H1 (cell line): ENCODE results near the gene POLR2I. TPM values are rescaled to one million over a fixed set of nuclear protein-coding genes. Genes with fewer than 3 reads are reported as not detected.

Experiments used
- CTCF ChIA-PET: fragments of 300-600 bp; sonication (Branson Sonifier 250); formaldehyde crosslinking; loops from one replicate; lab custom pipeline; 2021; ENCODE audit not compliant: partially characterized antibody; lab: Charles Lee
- POLR2A ChIA-PET: fragments of 300-600 bp; sonication (Branson Sonifier 250); formaldehyde crosslinking; loops from one replicate; lab custom pipeline; 2021; ENCODE audit warnings: inconsistent platforms; ENCODE audit not compliant: partially characterized antibody; lab: Charles Lee
- DNase-seq, 2 experiments: peaks; one replicate each; pipeline versions ENCODE4 v3.0.0 to v3.0.0-alpha.2; 2010 to 2022; ENCODE audit warnings: low spot score in 2 of 2, low read depth in 1 of 2, mixed read lengths in 1 of 2
- FAIRE-seq: peaks from 2 replicates; lab custom pipeline; 2011; peaks lifted over from hg19 to GRCh38; lab: Jason Lieb, UNC
- H2AFZ ChIP-seq: 2 replicates; pipeline ENCODE4 v1.8.1; 2012; ENCODE audit warnings: low read length, inconsistent platforms
- H2AK5ac ChIP-seq: 2 replicates; pipeline ENCODE4 v1.6.1; 2013; ENCODE audit warnings: low read depth, low read length
- H2BK120ac ChIP-seq: replicated peaks from 2 replicates; pipeline ENCODE3; 2013; ENCODE audit warnings: low read depth, low read length, inconsistent platforms
- H2BK12ac ChIP-seq: 2 replicates; pipeline ENCODE4 v1.6.1; 2013; ENCODE audit warnings: low read depth, low read length
- H2BK15ac ChIP-seq: 2 replicates; pipeline ENCODE4 v1.6.1; 2013; ENCODE audit warnings: low read length
- H2BK20ac ChIP-seq: 2 replicates; pipeline ENCODE4 v1.6.1; 2013; ENCODE audit warnings: low read length
- H2BK5ac ChIP-seq: 2 replicates; pipeline ENCODE4 v1.6.1; 2013; ENCODE audit warnings: low read depth, low read length
- H3K14ac ChIP-seq: 2 replicates; pipeline ENCODE4 v1.6.1; 2013; ENCODE audit warnings: inconsistent platforms; ENCODE audit not compliant: insufficient read length
- H3K18ac ChIP-seq: 2 replicates; pipeline ENCODE4 v1.6.1; 2013; ENCODE audit warnings: low read length; ENCODE audit errors: extremely low read depth
- H3K23ac ChIP-seq: 2 replicates; pipeline ENCODE4 v1.6.1; 2013; ENCODE audit warnings: inconsistent platforms; ENCODE audit not compliant: insufficient read length
- H3K23me2 ChIP-seq: 2 replicates; pipeline ENCODE4 v1.6.1; 2013; ENCODE audit warnings: low read depth, low read length
- H3K27ac ChIP-seq: 2 replicates; pipeline ENCODE4 v1.6.1; 2011; ENCODE audit warnings: low read depth, low read length, inconsistent platforms
- H3K27me3 ChIP-seq, 4 experiments: replicated peaks in 1 of 4; 1 replicate in 1 of 4; 2 replicates in 3 of 4; pipeline versions ENCODE4 v1.6.1 to v1.8.1; 2011 to 2013; ENCODE audit warnings: low read length in 3 of 4, mild to moderate bottlenecking in 3 of 4, inconsistent platforms in 2 of 4, mixed read lengths in 2 of 4, moderate library complexity in 1 of 4; ENCODE audit not compliant: control insufficient read depth in 3 of 4, insufficient read depth in 3 of 4; ENCODE audit errors: extremely low read depth in 1 of 4
- H3K36me3 ChIP-seq, 4 experiments: 2 replicates each; pipeline versions ENCODE4 v1.6.1 to v1.8.1; 2011 to 2013; ENCODE audit warnings: mild to moderate bottlenecking in 4 of 4, low read length in 3 of 4, moderate library complexity in 2 of 4, control low read depth in 1 of 4, inconsistent platforms in 1 of 4; ENCODE audit not compliant: insufficient read depth in 4 of 4, control insufficient read depth in 2 of 4
- H3K4ac ChIP-seq: replicated peaks from 2 replicates; pipeline ENCODE3; 2013; ENCODE audit warnings: low read length, low read depth, mixed read lengths, inconsistent platforms; ENCODE audit not compliant: insufficient read length
- H3K4me1 ChIP-seq, 4 experiments: replicated peaks in 1 of 4; 1 replicate in 1 of 4; 2 replicates in 3 of 4; pipeline versions ENCODE4 v1.6.1 to v1.8.1; 2011 to 2013; ENCODE audit warnings: low read length in 3 of 4, inconsistent platforms in 2 of 4, mixed read lengths in 1 of 4; ENCODE audit not compliant: insufficient read depth in 4 of 4, control insufficient read depth in 3 of 4
- H3K4me2 ChIP-seq, 2 experiments: 2 replicates each; pipeline versions ENCODE4 v1.6.1 to v1.8.1; 2011 to 2013; ENCODE audit warnings: low read depth in 2 of 2, low read length in 2 of 2, control low read depth in 1 of 2, inconsistent platforms in 1 of 2, mild to moderate bottlenecking in 1 of 2; ENCODE audit not compliant: insufficient read depth in 1 of 2
- H3K4me3 ChIP-seq, 4 experiments: fragments of 200-600, 300-600 bp in 1 of 4; sonication (generic), shearing (Covaris generic), sonication (Bioruptor Twin) in 1 of 4; 2 replicates each; pipeline versions ENCODE4 v1.5.1 to v1.8.1; 2011 to 2016; ENCODE audit warnings: low read length in 4 of 4, low read depth in 3 of 4, control low read depth in 2 of 4, inconsistent platforms in 2 of 4, mild to moderate bottlenecking in 2 of 4, mixed read lengths in 1 of 4, moderate library complexity in 1 of 4; ENCODE audit not compliant: insufficient read depth in 2 of 4; ENCODE audit errors: extremely low read depth in 1 of 4
- H3K56ac ChIP-seq: replicated peaks from 2 replicates; pipeline ENCODE3; 2013; ENCODE audit warnings: low read depth, mild to moderate bottlenecking, mixed read lengths, low read length, inconsistent platforms; ENCODE audit not compliant: insufficient read length
- H3K79me1 ChIP-seq: 2 replicates; pipeline ENCODE4 v1.6.1; 2013; ENCODE audit warnings: low read depth, low read length, control low read depth
- H3K79me2 ChIP-seq, 2 experiments: 2 replicates each; pipeline versions ENCODE4 v1.6.1 to v1.8.1; 2012 to 2013; ENCODE audit warnings: low read length in 2 of 2, mild to moderate bottlenecking in 2 of 2, inconsistent platforms in 1 of 2; ENCODE audit not compliant: insufficient read depth in 2 of 2, control insufficient read depth in 1 of 2
- H3K9ac ChIP-seq, 4 experiments: replicated peaks in 1 of 4; 1 replicate in 1 of 4; 2 replicates in 3 of 4; pipeline versions ENCODE4 v1.6.1 to v1.8.1; 2011 to 2013; ENCODE audit warnings: low read depth in 3 of 4, low read length in 3 of 4, control low read depth in 2 of 4, mild to moderate bottlenecking in 2 of 4, moderate library complexity in 2 of 4, inconsistent platforms in 1 of 4; ENCODE audit errors: extremely low read depth in 1 of 4
- H3K9me3 ChIP-seq, 2 experiments: 2 replicates each; pipeline versions ENCODE4 v1.6.1 to v1.8.1; 2012 to 2013; ENCODE audit warnings: mild to moderate bottlenecking in 2 of 2, moderate library complexity in 2 of 2, control low read depth in 1 of 2, inconsistent platforms in 1 of 2, low read depth in 1 of 2, low read length in 1 of 2, mixed read lengths in 1 of 2; ENCODE audit not compliant: insufficient read depth in 2 of 2
- H4K20me1 ChIP-seq, 2 experiments: replicated peaks in 1 of 2; 2 replicates each; pipeline versions ENCODE3 to v1.8.1; 2011 to 2013; ENCODE audit warnings: inconsistent platforms in 2 of 2, low read length in 2 of 2, mild to moderate bottlenecking in 1 of 2; ENCODE audit not compliant: insufficient read depth in 2 of 2, control insufficient read depth in 1 of 2
- H4K5ac ChIP-seq: 2 replicates; pipeline ENCODE4 v1.6.1; 2013; ENCODE audit warnings: low read length, low read depth, mixed read lengths, inconsistent platforms; ENCODE audit not compliant: insufficient read length
- H4K8ac ChIP-seq: 2 replicates; pipeline ENCODE4 v1.8.0; 2013; ENCODE audit warnings: mild to moderate bottlenecking, moderate library complexity, low read length, inconsistent platforms; ENCODE audit not compliant: insufficient read depth; ENCODE audit errors: extremely low read depth
- H4K91ac ChIP-seq: replicated peaks from 2 replicates; pipeline ENCODE3; 2013; ENCODE audit warnings: low read length, mixed read lengths, inconsistent platforms; ENCODE audit not compliant: insufficient read length
- BCL11A ChIP-seq, 2 experiments: IDR thresholded peaks; one replicate each; pipeline ENCODE4 v1.6.1; 2011; ENCODE audit warnings: low read depth in 2 of 2, low read length in 2 of 2, mild to moderate bottlenecking in 2 of 2
- CBX5 ChIP-seq: fragments of 300-800, 300-1000 bp; sonication (generic); IDR thresholded peaks from 2 replicates; pipeline ENCODE4 v1.7.1; 2016; ENCODE audit warnings: antibody characterized with exemption, low read length, low read depth
- KDM4A ChIP-seq: IDR thresholded peaks from one replicate; pipeline ENCODE4 v1.7.1; 2012; ENCODE audit warnings: low read depth, mild to moderate bottlenecking, moderate library complexity, low read length, inconsistent platforms; ENCODE audit not compliant: severe bottlenecking
- RFX5 ChIP-seq: IDR thresholded peaks from 2 replicates; pipeline ENCODE4 v1.6.1; 2011; ENCODE audit warnings: low read depth, low read length, improper control_type of control experiment, borderline replicate concordance
- RNF2 ChIP-seq: fragments of 200-900, 300-1000 bp; sonication (generic); IDR thresholded peaks from 2 replicates; pipeline ENCODE4 v1.7.1; 2016; ENCODE audit warnings: borderline replicate concordance, low read depth, mild to moderate bottlenecking, antibody characterized with exemption, low read length; ENCODE audit not compliant: poor library complexity, severe bottlenecking; ENCODE audit errors: missing control alignments
- SIX5 ChIP-seq: IDR thresholded peaks from 2 replicates; pipeline ENCODE4 v1.6.1; 2011; ENCODE audit warnings: mild to moderate bottlenecking, low read depth, low read length
- WGBS, 2 experiments: shearing (Covaris generic) in 1 of 2; methylation state at CpG; one replicate each; pipeline versions ENCODE4 v1.1.6 to v1.1.7; 2013 to 2015; ENCODE audit warnings: low lambda C conversion rate in 2 of 2, mixed read lengths in 2 of 2, inconsistent platforms in 1 of 2, low coverage in 1 of 2, missing lambda C conversion rate in 1 of 2; ENCODE audit not compliant: insufficient replicate concordance in 2 of 2, insufficient coverage in 1 of 2, insufficient read length in 1 of 2; ENCODE audit errors: extremely low coverage in 1 of 2, missing lambda C conversion rate in 1 of 2; 5-methylcytosine and 5-hydroxymethylcytosine counted together
- polyA plus RNA-seq, 7 experiments: library from polyadenylated mRNA; depleted of rRNA in 3 of 7; stranded (reverse) in 5 of 7; unstranded in 2 of 7; fragments of >200 nt in 5 of 7; fragments of 200-250 nt in 2 of 7; gene quantifications; 1 replicate in 5 of 7; 2 replicates in 1 of 7; 4 replicates in 1 of 7; pipeline versions ENCODE4 v1.2.1 to v1.2.3, GENCODE V29; 2011 to 2013; ENCODE audit warnings: missing spikeins in 2 of 7, mixed read lengths in 2 of 7
- total RNA-seq: library from RNA; stranded (reverse); fragmentation: NEBNext Ultra II Directional; extraction: Animal tissue kit (Norgen Biotek cat#: 25700); gene quantifications from 2 replicates; pipeline ENCODE4 v1.2.1, GENCODE V29; 2021

POLR2I gene
- total and polyA plus RNA-seq, 2 of the 8 experiments (the other 6 are each of a cell fraction or from before 2014, with no cell fraction given), result 143 to 150 TPM

- Histone ChIP-seq H3K14ac (no peak overlapping the region), H4K91ac (no peak overlapping the region), H3K36me3 (peaks cover 28 to 67% (median 46%) of the 10 kb centered on the region in 4 experiments), H4K5ac (no peak overlapping the region), H3K9me3 (no peaks in the 10 kb centered on the region), H2AK5ac (no peak overlapping the region), H3K4me2 (no peak overlapping the region), H3K27ac (no peak overlapping the region), H3K18ac (no peak overlapping the region), H2BK5ac (no peak overlapping the region), H3K56ac (no peak overlapping the region), H2BK15ac (no peak overlapping the region), H3K9ac (no peak overlapping the region), H3K79me1 (no peaks in the 10 kb centered on the region), H2BK120ac (no peak overlapping the region), H2AFZ (no peak overlapping the region), H2BK12ac (no peak overlapping the region), H2BK20ac (no peak overlapping the region), H3K23me2 (no peaks in the 10 kb centered on the region), H3K27me3 (no peaks in the 10 kb centered on the region), H3K4me3 (no peak overlapping the region), H4K20me1 (peaks cover 0 to 9% of the 10 kb centered on the region in 2 experiments), H3K4me1 (no peaks in the 10 kb centered on the region), H4K8ac (no peak overlapping the region), H3K23ac (no peak overlapping the region), H3K4ac (no peak overlapping the region), H3K79me2 (no peaks in the 10 kb centered on the region)
- DNase-seq (no peak), FAIRE-seq (no peak)
- 94% methylated on average over 3 of the region's 3 CpGs; no CpG with 5 or more reads in 1 of the 2 experiments for WGBS, 2 experiments
- CTCF ChIA-PET, result interaction anchor here (0.9 kb wide), 1 partner anchor 20 kb away, joined by 3 read pairs; no protein-coding TSS in a partner anchor
- POLR2A ChIA-PET, result no interaction called here
- TF ChIP-seq BCL11A (IDR thresholded peaks at IDR 0.05; ENCODE audit: low read depth in 2 of 2, low read length in 2 of 2) (no peak), RNF2 (no peak), KDM4A (no peak), SIX5 (no peak), CBX5 (no peak), RFX5 (no peak)
Observed at GRCh38 chr19:36081385-36081784, 33.3 kb downstream of the POLR2I start.
